ENCODE results near the gene ZSCAN9. TPM values are rescaled to one million over a fixed set of nuclear protein-coding genes. Genes with fewer than 3 reads are reported as not detected.

The ZSCAN9 gene
- total and polyA plus RNA-seq, 2 of the 13 experiments (the other 11 are each of a cell fraction or from before 2014, with no cell fraction given) = 14.6 to 17.8 TPM

GRCh38 chr6:28211840-28212509 is 13.1 kb upstream of the ZSCAN9 start (continued):
- TF ChIP-seq PAXIP1 (CRISPR knock-in tag; conservative IDR thresholded peaks at IDR 0.05) = 0 out of 2 replicates have a peak, but pooled peaks have one; percentile 0
- TF ChIP-seq, protein P1, sequence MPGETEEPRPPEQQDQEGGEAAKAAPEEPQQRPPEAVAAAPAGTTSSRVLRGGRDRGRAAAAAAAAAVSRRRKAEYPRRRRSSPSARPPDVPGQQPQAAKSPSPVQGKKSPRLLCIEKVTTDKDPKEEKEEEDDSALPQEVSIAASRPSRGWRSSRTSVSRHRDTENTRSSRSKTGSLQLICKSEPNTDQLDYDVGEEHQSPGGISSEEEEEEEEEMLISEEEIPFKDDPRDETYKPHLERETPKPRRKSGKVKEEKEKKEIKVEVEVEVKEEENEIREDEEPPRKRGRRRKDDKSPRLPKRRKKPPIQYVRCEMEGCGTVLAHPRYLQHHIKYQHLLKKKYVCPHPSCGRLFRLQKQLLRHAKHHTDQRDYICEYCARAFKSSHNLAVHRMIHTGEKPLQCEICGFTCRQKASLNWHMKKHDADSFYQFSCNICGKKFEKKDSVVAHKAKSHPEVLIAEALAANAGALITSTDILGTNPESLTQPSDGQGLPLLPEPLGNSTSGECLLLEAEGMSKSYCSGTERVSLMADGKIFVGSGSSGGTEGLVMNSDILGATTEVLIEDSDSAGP (CRISPR knock-in tag; IDR thresholded peaks at IDR 0.05; ENCODE audit: borderline replicate concordance) = no peak
- TF ChIP-seq SALL2 (CRISPR knock-in tag; IDR thresholded peaks at IDR 0.05) = no peak
- TF ChIP-seq GLI4 (CRISPR knock-in tag; IDR thresholded peaks at IDR 0.05; ENCODE audit: borderline replicate concordance) = no peak
- TF ChIP-seq NFRKB (IDR thresholded peaks at IDR 0.05) = no peak
- TF ChIP-seq ZNF260 (CRISPR knock-in tag; IDR thresholded peaks at IDR 0.05; ENCODE audit: borderline replicate concordance, low read depth) = no peak
- no peak for TF ChIP-seq ELK4 (CRISPR knock-in tag; IDR thresholded peaks at IDR 0.05; ENCODE audit: borderline replicate concordance)
- TF ChIP-seq ZNF501 (CRISPR knock-in tag; IDR thresholded peaks at IDR 0.05) = peak; percentile 25; the same call in 1 of the 2 replicates
- no peak for TF ChIP-seq ZNF296 (CRISPR knock-in tag; conservative IDR thresholded peaks at IDR 0.05)
- no peak for TF ChIP-seq FIP1L1 (IDR thresholded peaks at IDR 0.05; ENCODE audit: borderline replicate concordance, insufficient read depth, low read depth, low read length)
- no peak for TF ChIP-seq DMAP1 (CRISPR knock-in tag; IDR thresholded peaks at IDR 0.05)
- no peak for TF ChIP-seq ERF (CRISPR knock-in tag; IDR thresholded peaks at IDR 0.05)
- TF ChIP-seq CCAR2 (optimal IDR thresholded peaks at IDR 0.05; ENCODE audit: low read depth, low read length) = no peak
- TF ChIP-seq TRIM24 (CRISPR knock-in tag; IDR thresholded peaks at IDR 0.05) = no peak
- 0 out of 2 replicates have a peak, but pooled peaks have one; percentile 2 for TF ChIP-seq ZNF766 (CRISPR knock-in tag; IDR thresholded peaks at IDR 0.05; ENCODE audit: borderline replicate concordance)
- TF ChIP-seq JUNB (CRISPR knock-in tag; IDR thresholded peaks at IDR 0.05; ENCODE audit: borderline replicate concordance) = no peak
- no peak for TF ChIP-seq ZNF180 (CRISPR knock-in tag; IDR thresholded peaks at IDR 0.05; ENCODE audit: borderline replicate concordance, low read depth)
